Measurements from ENCODE around the gene DCLRE1C.
"Not testable (repeated sequence)": the region's sequence is repeated elsewhere in the genome, so short reads cannot be mapped to it uniquely, and the experiment has no call there.

The DCLRE1C gene

DNA sequence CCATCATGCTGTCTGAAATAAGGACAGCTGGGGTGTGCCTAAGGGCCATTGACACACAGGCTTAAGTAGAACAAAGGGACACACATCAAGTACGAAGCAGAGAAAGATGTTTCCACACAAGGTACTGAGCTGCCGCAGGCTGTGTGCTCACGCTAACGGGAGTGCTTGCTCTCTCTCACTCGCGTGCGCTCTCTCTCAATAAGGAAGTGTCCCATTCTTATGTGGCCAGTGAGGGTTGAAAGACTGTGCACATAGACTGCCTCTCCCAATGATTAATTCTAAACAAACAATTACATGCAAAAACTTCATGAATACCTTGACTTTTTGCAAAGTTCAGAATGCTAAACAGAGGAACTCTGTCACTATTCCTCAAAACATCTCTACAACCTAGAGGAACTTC lies 29.9 kb downstream of the DCLRE1C start:
- TF ChIP-seq ZNF274 (IDR thresholded peaks at IDR 0.05; ENCODE audit: low read depth, low read length), result no peak
- H3K4me3 ChIP-seq (ENCODE audit: low read length), result no peak overlapping the region

DNA sequence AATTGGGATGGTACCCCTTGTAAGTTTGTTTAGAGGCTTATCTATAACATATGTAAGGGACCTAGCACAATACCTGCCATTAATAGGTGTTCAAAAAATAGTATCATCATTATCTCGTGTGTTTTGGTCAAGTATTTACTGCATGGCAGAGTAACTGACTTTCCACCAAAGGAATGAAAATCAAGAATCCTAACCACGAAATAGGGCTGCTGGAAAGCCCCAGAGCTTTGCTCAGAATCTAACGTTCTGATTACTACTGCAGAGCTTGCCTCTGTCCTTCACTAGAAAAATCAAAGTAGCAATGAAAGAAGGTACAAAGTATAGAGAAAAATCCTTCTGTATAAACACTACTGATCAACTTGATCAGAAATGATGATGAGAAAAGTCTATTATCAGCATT lies 34.9 kb downstream of the DCLRE1C start:
- no peak for TF ChIP-seq ZNF274 (IDR thresholded peaks at IDR 0.05; ENCODE audit: low read depth, low read length)
- H3K4me3 ChIP-seq (ENCODE audit: low read length), result no peak overlapping the region

DNA sequence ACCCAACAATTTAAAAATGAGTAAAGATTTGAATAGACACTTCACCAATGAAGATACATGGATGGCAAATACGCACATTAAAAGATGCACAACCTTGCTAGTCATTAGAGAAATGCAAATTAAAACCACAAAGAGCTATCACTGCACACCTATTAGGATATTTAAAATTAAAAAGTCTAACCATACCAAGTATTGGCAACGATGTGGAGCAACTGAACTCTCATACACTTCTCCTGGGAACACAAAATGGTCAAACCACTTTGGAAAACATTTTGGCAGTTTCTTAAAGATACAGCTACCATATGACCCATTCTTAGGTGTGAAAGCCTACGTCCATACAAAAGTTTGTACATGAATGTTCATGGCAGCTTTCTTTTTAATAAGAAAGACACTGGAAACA lies 36.1 kb downstream of the DCLRE1C start:
- TF ChIP-seq ZNF274 (IDR thresholded peaks at IDR 0.05; ENCODE audit: low read depth, low read length), result no peak
- no peak overlapping the region for H3K4me3 ChIP-seq (ENCODE audit: low read length)

DNA sequence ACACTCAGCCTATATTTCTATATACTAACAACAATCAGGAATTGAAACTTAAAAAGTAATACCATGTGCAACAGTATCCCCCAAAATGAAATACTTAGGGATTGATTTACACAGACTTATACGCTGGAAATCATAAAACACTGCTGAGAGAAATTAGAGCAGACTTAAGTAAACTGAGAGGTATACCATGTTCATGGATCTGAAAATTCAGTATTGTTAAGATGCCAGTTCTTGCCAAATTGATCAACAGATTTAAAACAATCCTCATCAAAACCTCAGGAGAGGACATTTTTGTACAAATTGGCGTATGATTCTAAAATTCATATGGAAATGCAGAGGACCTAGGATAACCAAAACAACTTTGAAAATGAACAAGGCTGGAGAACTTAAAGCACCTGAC lies 37.3 kb downstream of the DCLRE1C start:
- H3K4me3 ChIP-seq (ENCODE audit: low read length), result no peak overlapping the region
- TF ChIP-seq ZNF274 (IDR thresholded peaks at IDR 0.05; ENCODE audit: low read depth, low read length), result no peak

DNA sequence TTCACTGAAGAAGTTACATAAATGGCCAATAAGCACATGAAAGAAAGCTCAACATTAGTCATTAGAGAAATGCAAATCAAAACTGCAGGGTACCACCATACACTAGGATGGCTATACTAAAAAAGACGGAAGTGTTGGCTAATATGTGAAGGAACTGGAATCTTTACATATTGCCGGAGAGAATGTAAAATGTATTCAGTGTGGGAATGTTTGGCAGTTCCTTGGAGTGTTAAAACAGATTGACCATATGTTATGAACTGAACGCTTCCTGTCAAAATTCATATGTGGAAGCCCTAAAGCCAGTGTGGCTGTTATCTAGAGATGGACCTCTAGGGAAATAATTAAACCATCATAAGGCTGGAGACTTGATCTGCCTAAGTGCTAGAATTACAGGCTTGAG lies 42.1 kb downstream of the DCLRE1C start:
- no peak overlapping the region for H3K4me3 ChIP-seq (ENCODE audit: low read length)
- TF ChIP-seq ZNF274 (IDR thresholded peaks at IDR 0.05; ENCODE audit: low read depth, low read length), result no peak

DNA sequence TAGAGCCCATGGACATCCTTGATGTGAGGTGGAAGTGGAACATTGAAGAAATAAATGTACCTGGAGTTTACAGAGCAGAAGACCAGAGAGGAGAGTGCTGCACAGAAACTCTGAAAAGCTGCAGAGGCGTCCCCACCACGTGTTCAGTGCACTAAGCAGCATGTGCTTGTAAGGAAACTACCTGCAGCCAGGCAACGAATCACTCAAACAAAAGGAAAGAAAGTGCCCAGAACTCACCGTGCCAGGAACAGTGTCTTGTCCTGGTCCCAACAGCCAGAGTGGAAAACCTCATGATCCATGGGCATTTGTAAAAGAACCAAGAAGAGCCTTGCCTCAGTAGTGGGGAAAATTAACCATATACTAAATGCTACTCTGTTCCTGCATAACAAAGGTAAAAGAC lies 42.9 kb downstream of the DCLRE1C start:
- TF ChIP-seq ZNF274 (IDR thresholded peaks at IDR 0.05; ENCODE audit: low read depth, low read length), result no peak
- H3K4me3 ChIP-seq (ENCODE audit: low read length), result no peak overlapping the region

DNA sequence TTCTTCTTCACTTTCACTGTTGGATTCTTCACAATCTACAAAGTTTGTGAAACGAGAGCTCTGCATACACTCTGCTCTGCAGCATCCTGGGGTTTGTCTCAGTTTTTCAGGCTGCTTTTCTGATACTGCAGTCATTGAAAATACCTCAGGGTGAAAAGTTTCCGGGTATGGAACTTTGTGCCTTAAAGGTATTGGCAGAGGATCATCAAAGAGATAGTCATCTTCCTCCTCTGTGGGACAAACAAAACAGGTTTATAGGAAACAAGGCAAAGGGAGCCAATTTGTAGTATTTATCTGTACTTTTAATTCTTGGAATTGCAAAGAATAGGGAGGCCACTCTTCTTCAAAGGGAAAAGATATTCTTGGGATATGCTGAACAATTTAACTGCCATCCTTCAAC lies 44.8 kb downstream of the DCLRE1C start:
- no peak for TF ChIP-seq ZNF274 (IDR thresholded peaks at IDR 0.05; ENCODE audit: low read depth, low read length)
- no peak overlapping the region for H3K4me3 ChIP-seq (ENCODE audit: low read length)

DNA sequence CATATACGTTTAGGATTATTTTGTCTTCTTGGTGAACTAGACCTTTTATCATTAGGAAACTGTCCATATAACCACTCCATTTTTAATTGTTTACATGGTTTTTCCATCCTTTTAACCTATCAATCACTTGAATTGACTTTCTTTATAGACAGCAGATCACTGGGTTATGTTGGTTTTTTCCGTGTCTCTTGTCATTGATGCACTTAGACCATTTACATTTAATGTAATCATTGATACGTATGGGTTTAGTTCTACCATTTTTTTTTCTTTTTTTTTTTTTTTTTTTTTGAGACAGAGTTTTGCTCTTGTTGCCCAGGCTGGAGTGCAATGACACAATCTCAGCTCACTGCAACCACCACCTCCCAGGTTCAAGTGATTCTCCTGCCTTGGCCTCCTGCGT lies 46.3 kb downstream of the DCLRE1C start:
- not testable (repeated sequence) for H3K4me3 ChIP-seq (ENCODE audit: low read length)

DNA sequence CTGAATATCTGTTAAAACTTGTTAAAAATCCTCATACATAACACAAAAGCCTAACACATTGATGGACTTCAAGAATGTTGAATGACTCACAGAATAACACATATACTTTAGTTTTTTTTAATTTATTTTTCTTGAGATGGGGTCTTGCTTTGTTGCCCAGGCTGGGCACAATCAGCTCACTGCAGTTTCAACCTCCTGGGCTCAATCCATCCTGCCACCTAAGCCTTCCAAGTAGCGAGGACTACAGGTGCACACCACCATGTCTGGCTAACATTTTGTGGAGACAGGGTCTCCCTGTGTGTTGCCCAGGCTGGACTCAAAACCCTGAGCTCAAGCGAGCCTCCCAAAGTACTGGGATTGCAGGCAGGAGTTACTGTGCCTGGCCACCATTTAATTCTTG lies 47.1 kb downstream of the DCLRE1C start:
- TF ChIP-seq ZNF274 (IDR thresholded peaks at IDR 0.05; ENCODE audit: low read depth, low read length), result no peak
- no peak overlapping the region for H3K4me3 ChIP-seq (ENCODE audit: low read length)

DNA sequence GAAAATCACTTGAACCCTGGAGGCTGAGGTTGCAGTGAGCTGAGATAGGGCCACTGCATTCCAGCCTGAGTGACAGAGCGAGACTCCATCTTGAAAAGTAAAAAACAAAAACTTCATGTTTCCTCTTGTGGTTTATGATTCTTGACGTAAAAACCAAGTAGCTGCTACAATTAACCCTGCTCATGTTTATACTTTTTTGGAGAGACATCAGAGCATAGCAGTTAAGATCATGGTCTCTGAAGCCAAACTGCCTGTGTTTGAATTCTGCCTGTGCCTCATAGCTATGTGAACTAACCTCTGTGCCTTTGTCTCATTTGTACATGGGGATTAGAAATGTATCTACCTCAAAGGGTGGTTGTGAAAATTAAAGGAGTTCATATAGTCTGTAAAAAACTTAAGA lies 48.0 kb downstream of the DCLRE1C start:
- no peak overlapping the region for H3K4me3 ChIP-seq (ENCODE audit: low read length)
- no peak for TF ChIP-seq ZNF274 (IDR thresholded peaks at IDR 0.05; ENCODE audit: low read depth, low read length)

DNA sequence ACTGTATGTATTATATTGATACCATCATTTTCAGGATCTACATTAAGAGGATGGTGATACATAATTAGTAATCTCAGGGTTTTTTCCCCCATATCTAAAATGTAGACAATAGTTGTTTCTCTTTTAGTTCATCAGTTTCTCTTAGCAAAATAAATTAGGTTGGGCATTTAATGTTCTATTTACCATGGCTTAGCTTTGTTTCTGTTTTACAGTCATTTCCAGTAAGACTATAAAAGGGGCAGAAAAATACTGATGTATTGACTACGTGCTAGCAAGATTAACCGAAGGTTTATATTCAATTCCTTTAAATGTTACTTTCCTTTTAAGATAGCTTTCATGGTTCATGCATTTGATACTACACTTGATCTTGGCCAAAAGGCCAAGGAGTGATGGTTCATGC lies 49.0 kb downstream of the DCLRE1C start:
- H3K4me3 ChIP-seq (ENCODE audit: low read length), result no peak overlapping the region
- TF ChIP-seq ZNF274 (IDR thresholded peaks at IDR 0.05; ENCODE audit: low read depth, low read length), result no peak

DNA sequence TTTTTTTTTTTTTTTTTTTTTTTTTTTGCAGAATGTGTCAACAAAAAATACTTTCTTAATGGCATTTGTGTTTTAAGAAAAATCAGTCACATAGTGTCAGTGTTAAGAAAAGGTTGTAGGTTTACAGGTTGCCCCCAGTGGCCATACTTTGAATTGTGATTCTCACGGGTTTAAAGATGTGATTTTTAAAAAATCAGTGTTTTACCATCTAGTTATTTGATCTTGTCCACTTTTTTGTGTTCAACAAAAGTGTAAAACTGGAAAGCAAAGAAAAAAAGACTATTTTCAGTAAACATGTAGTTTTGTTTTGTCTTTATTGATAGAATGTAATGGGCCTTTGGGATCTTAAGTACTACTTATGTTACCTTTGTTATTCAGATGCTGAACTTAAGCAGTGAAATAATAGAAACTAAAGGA lies 49.6 kb downstream of the DCLRE1C start:
- H3K4me3 ChIP-seq (ENCODE audit: low read length), result no peak overlapping the region
- TF ChIP-seq ZNF274 (IDR thresholded peaks at IDR 0.05; ENCODE audit: low read depth, low read length), result no peak

DNA sequence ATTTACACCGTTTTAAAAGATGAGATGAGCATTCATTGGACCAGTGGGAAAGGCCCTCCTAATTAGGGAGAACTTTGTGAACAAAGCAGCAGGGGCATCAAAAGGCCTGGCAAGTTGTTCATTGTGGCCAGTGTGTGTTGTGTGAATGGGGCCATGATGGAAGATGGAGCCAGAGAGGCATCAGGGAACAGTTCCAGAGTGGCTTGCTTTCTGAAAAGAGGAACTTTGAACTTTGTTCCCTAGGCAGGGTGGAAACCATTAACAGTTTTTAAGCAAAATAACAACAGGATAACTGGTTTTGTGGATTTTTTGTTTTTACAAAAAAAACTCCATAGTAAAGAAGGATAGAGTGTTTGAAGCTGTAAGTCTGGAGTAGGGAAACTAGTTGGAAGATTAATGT lies 62.7 kb downstream of the DCLRE1C start:
- no peak for TF ChIP-seq ZNF274 (IDR thresholded peaks at IDR 0.05; ENCODE audit: low read depth, low read length)
- no peak overlapping the region for H3K4me3 ChIP-seq (ENCODE audit: low read length)

DNA sequence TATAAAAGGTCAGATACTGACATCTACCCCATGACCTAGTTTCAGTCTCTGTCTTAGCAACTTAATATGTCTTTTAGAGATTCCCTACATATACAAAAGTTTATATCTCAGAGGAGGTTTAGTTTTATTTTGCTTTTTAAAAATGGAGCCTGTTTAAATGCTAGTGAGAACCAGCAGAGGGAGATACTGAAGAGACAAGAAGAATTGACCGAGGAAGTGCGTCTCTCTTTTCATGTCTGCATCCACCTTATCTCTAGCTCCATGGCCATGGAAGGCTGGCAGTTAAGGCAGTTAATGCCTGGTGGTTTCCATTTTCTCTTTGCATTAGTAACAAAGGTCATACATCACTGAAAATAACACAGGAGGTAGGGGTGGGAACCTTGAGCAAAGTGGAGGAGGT lies 64.6 kb downstream of the DCLRE1C start:
- no peak for TF ChIP-seq ZNF274 (IDR thresholded peaks at IDR 0.05; ENCODE audit: low read depth, low read length)
- H3K4me3 ChIP-seq (ENCODE audit: low read length), result no peak overlapping the region

DNA sequence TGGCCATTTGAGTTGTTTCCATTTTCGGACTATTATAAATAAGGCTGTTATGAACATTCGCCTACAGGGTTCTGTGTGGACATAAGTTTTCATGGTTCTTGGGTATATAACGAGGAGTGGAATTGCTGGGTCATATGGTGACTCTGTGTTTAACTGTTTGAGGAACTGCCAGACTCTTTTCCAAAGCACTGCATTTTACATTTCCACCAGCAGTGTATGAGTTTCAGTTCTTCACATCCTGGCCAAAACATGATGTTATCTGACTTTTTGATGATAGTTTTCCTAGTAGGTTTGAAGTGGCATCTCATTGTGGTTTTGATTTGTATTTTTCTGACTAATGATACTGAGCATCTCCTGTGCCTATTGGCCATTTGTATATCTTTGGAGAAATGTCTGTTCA lies 69.8 kb downstream of the DCLRE1C start:
- H3K4me3 ChIP-seq (ENCODE audit: low read length), result no peak overlapping the region
- no peak for TF ChIP-seq ZNF274 (IDR thresholded peaks at IDR 0.05; ENCODE audit: low read depth, low read length)

DNA sequence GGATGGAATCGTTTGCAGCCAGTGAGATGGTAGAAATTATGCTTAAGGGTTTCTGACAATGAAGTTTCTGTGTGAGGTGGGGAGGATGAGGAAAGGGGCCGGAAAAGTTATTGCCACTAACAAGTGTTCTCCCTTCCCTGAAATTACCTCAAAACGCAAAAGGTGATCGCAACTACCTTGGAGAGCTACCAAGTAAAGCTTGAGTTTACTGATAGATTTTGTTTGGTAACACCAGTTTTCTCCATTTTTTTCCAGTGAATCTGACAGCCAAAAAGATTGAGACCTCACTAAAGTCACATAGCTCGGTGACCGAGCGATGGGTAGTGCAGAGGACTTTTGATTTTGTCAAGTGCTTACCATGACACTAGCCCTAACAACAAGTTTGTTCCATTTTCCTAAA lies 73.7 kb downstream of the DCLRE1C start:
- peak overlapping the region; percentile 78 for H3K4me3 ChIP-seq (ENCODE audit: low read length)
- no peak for TF ChIP-seq ZNF274 (IDR thresholded peaks at IDR 0.05; ENCODE audit: low read depth, low read length)

DNA sequence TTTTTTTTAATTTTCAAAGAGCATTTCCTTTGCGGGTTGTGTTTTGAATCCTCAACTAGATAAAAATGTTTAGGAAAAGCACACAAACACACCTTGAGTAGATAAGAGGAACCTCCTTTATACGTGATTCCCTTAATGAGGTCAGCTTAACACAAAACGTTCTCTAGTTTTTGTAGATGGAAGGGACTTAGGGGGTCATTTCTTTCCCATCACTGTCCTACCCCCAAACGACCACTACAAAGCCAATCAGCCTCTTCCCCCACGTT lies 74.0 kb downstream of the DCLRE1C start:
- TF ChIP-seq ZNF274 (IDR thresholded peaks at IDR 0.05; ENCODE audit: low read depth, low read length), result no peak
- H3K4me3 ChIP-seq (ENCODE audit: low read length), result peak overlapping the region; percentile 78
